Transverse colon (tissue), 4 donors: ENCODE measurements around the gene MEGF11. TPM values are rescaled to one million over a fixed set of nuclear protein-coding genes. Genes with fewer than 3 reads are reported as not detected.

Experiments used
- DNase-seq: peaks from one replicate; pipeline ENCODE4 v3.0.0-alpha.2; 2019
- H3K27ac ChIP-seq, 4 donors: fragments of 200-600 bp; sonication (generic); 2 replicates each; pipeline ENCODE4 v1.5.1; 2016 to 2018; ENCODE audit warnings: inconsistent platforms in 4 of 4
- H3K27me3 ChIP-seq: fragments of 200-600 bp; sonication (generic); 2 replicates; pipeline ENCODE4 v1.5.1; 2017; ENCODE audit warnings: inconsistent platforms
- H3K36me3 ChIP-seq, 4 donors: fragments of 200-600 bp; sonication (generic); 2 replicates each; pipeline ENCODE4 v1.5.1; 2017 to 2019; ENCODE audit warnings: inconsistent platforms in 4 of 4
- H3K4me1 ChIP-seq, 4 donors: fragments of 200-600 bp; sonication (generic); 2 replicates each; pipeline ENCODE4 v1.5.1; 2017 to 2020; ENCODE audit warnings: inconsistent platforms in 4 of 4
- H3K4me3 ChIP-seq, 4 donors: fragments of 200-600 bp; sonication (generic); 1 replicate in 1 of 4; 2 replicates in 3 of 4; pipeline versions ENCODE4 v1.5.1 to v1.6.1; 2017 to 2019; ENCODE audit warnings: inconsistent platforms in 4 of 4
- H3K9me3 ChIP-seq, 2 donors: fragments of 200-600 bp; sonication (generic); 2 replicates each; pipeline ENCODE4 v1.5.1; 2017 to 2019; ENCODE audit warnings: inconsistent platforms in 2 of 2
- CTCF ChIP-seq, 5 experiments: fragments of 200-600 bp in 3 of 5; fragments of 450-650 bp in 2 of 5; sonication (generic) in 3 of 5; IDR thresholded peaks; 1 replicate in 2 of 5; 2 replicates in 3 of 5; pipeline ENCODE4 v1.5.1; 2016 to 2017; ENCODE audit warnings: antibody characterized with exemption in 5 of 5, inconsistent platforms in 3 of 5, mild to moderate bottlenecking in 2 of 5, moderate library complexity in 1 of 5
- EP300 ChIP-seq: sonication (generic); formaldehyde crosslinking; IDR thresholded peaks from one replicate; pipeline ENCODE4 v1.6.1; 2017; ENCODE audit warnings: antibody characterized with exemption, low read depth
- POLR2A ChIP-seq: fragments of 450-650 bp; IDR thresholded peaks from one replicate; pipeline ENCODE4 v1.6.1; 2016; ENCODE audit warnings: antibody characterized with exemption, mild to moderate bottlenecking, moderate library complexity
- POLR2AphosphoS5 ChIP-seq, 3 donors: sonication (generic); formaldehyde crosslinking; IDR thresholded peaks; one replicate each; pipeline ENCODE4 v1.6.1; 2016; ENCODE audit warnings: antibody characterized with exemption in 3 of 3
- WGBS, 2 donors: methylation state at CpG; one replicate each; pipeline ENCODE4 v1.1.5; 2018; ENCODE audit warnings: low coverage in 1 of 2; 5-methylcytosine and 5-hydroxymethylcytosine counted together
- in situ Hi-C, 4 donors: fragments of 200-750 bp; cut with MboI; loops; one replicate each; pipeline versions ENCODE4 v1.15.0 to v1.15.1; 2017; ENCODE audit warnings: low sequenced_read_pairs in 3 of 4, low pct_ligation_motif_present in 1 of 4, low pct_unique_long_range_greater_than_20kb in 1 of 4
- intact Hi-C: fragments of 100-400 bp; cut with DNase I; formaldehyde crosslinking; loops from one replicate; pipeline ENCODE4 v1.15.1; 2023; ENCODE audit warnings: low total_unique reads
- total RNA-seq, 4 donors: library from RNA; depleted of rRNA; stranded (reverse); fragments of >200 nt; gene quantifications; one replicate each; pipeline ENCODE4 v1.1.0, GENCODE V29; 2016

MEGF11 gene
- total RNA-seq, 4 donors from 2014 or later, result 0.16 TPM; not detected in 3

- H3K36me3 ChIP-seq, result no peaks in the 10 kb centered on the region
- no peaks in the 10 kb centered on the region for H3K4me1 ChIP-seq
- no peaks in the 10 kb centered on the region for H3K9me3 ChIP-seq
- H3K27ac ChIP-seq, result no peak overlapping the region
- TF ChIP-seq POLR2A, result no peak
- no peak for TF ChIP-seq EP300
- TF ChIP-seq POLR2AphosphoS5 (IDR thresholded peaks at IDR 0.05), result no peak
- TF ChIP-seq CTCF (IDR thresholded peaks at IDR 0.05), result no peak
- H3K27me3 ChIP-seq, result peaks cover 2% of the 10 kb centered on the region
- in situ Hi-C loops, result no loop called here
- 78 to 83% methylated on average over 6 to 13 of the region's 13 CpGs for WGBS, 2 donors
- DNase-seq, result no peak
- intact Hi-C loops, result no loop called here
- no peak overlapping the region for H3K4me3 ChIP-seq
These were observed 83.9 kb downstream of the MEGF11 start for GRCh38 chr15:66169625-66170024.

GRCh38 chr15:66169023-66169422 is 84.5 kb downstream of the MEGF11 start:
- intact Hi-C loops (no loop called here), in situ Hi-C loops (no loop called here)
- Histone ChIP-seq H3K9me3 (no peaks in the 10 kb centered on the region), H3K4me1 (no peaks in the 10 kb centered on the region), H3K4me3 (no peak overlapping the region), H3K27ac (no peak overlapping the region), H3K36me3 (no peaks in the 10 kb centered on the region), H3K27me3 (no peaks in the 10 kb centered on the region)
- WGBS, 2 donors, result 83% methylated on average over 12 of the region's 12 CpGs; no CpG with 5 or more reads in 1 of the 2 donors
- DNase-seq, result no peak
- TF ChIP-seq POLR2A, result no peak
- TF ChIP-seq CTCF (IDR thresholded peaks at IDR 0.05), result no peak
- no peak for TF ChIP-seq EP300
- TF ChIP-seq POLR2AphosphoS5 (IDR thresholded peaks at IDR 0.05), result no peak

DNA sequence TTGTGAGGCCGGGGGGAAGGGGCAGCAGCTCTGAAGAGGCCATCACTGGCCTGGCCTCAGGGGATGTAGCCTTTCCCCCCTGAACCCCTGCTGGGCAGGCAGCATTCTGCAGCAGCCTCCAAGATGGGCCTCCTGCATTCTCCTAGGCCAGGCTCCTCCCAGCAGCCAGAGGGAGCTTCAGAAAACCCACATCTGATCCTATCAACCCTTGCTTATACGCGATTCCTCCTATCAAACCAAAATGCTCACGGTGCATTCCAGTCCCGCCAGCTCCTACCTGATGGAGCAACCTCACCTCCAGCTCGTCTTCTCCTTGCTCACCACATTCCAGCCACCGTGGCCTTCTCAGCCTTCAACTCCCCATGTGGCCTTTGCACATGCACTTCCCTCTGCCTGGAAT is 85.7 kb downstream of the MEGF11 start:
- in situ Hi-C loops, result no loop called here
- no peaks in the 10 kb centered on the region for H3K27me3 ChIP-seq
- WGBS, 2 donors, result 73 to 80% methylated on average over 2 to 7 of the region's 7 CpGs
- H3K4me1 ChIP-seq, result no peaks in the 10 kb centered on the region
- DNase-seq, result no peak
- TF ChIP-seq POLR2A, result no peak
- TF ChIP-seq EP300, result no peak
- TF ChIP-seq CTCF (IDR thresholded peaks at IDR 0.05), result no peak
- TF ChIP-seq POLR2AphosphoS5 (IDR thresholded peaks at IDR 0.05), result no peak
- H3K9me3 ChIP-seq, result no peaks in the 10 kb centered on the region
- no peaks in the 10 kb centered on the region for H3K36me3 ChIP-seq
- intact Hi-C loops, result no loop called here
- H3K4me3 ChIP-seq, result no peak overlapping the region
- H3K27ac ChIP-seq, result no peak overlapping the region

DNA sequence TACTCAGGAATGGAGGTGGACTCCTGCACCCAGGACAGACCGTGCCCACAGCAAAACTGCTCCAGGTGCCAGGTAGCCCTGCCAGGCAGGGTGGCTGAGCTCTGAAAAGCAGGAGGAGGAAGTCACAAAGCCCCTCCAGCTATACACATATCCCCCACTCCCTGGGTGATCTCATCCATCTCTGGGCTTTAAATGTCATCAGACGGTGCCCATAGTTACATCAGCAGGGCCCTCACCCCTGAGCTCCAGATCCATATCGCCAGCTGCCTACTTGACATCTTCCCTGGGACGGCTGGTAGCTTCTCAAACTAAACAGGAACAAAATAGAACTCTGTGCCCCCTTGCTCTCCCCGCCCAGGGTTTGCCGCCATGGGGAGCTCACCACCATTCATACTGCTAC is 87.7 kb downstream of the MEGF11 start:
- no peak for TF ChIP-seq EP300
- no peak for TF ChIP-seq CTCF (IDR thresholded peaks at IDR 0.05)
- no peak for TF ChIP-seq POLR2A
- TF ChIP-seq POLR2AphosphoS5 (IDR thresholded peaks at IDR 0.05), result no peak
- no peak for DNase-seq
- H3K4me1 ChIP-seq, result no peaks in the 10 kb centered on the region
- H3K27me3 ChIP-seq, result no peaks in the 10 kb centered on the region
- H3K9me3 ChIP-seq, result no peaks in the 10 kb centered on the region
- no peak overlapping the region for H3K4me3 ChIP-seq
- intact Hi-C loops (no loop called here), in situ Hi-C loops (no loop called here)
- no peak overlapping the region for H3K27ac ChIP-seq
- H3K36me3 ChIP-seq, result no peaks in the 10 kb centered on the region
- 70 to 83% methylated on average over 3 to 6 of the region's 6 CpGs for WGBS, 2 donors
